ENCODE measurements around the gene NECTIN3. TPM values are rescaled to one million over a fixed set of nuclear protein-coding genes. Genes with fewer than 3 reads are reported as not detected.

The NECTIN3 gene
- total RNA-seq, 1 experiment from 2014 or later = 110 TPM

GRCh38 chr3:111193472-111193871 lies 121.9 kb downstream of the NECTIN3 start:
- Mint-ChIP-seq H3K4me1 (ENCODE audit: low read depth, unreplicated experiment) (peaks cover 14% of the 10 kb centered on the region), H3K36me3 (ENCODE audit: insufficient read depth, unreplicated experiment) (peaks cover 10% of the 10 kb centered on the region), H3K27ac (ENCODE audit: unreplicated experiment) (no peak overlapping the region), H3K9me3 (ENCODE audit: low read depth, unreplicated experiment) (no peaks in the 10 kb centered on the region), H3K27me3 (ENCODE audit: unreplicated experiment) (no peaks in the 10 kb centered on the region), H3K4me3 (ENCODE audit: low read depth, unreplicated experiment) (no peak overlapping the region)
- CTCF ChIA-PET = no interaction called here
- intact Hi-C loops (cut with micrococcal nuclease; ENCODE audit: unreplicated experiment) = no loop called here
- BruUV-seq (replicated peaks) = no TSS peak
- no peak for TF ChIP-seq CTCF (IDR thresholded peaks at IDR 0.05; ENCODE audit: unreplicated experiment)
- DNase-seq = no peak

- BruUV-seq (replicated peaks) = no TSS peak
- intact Hi-C loops (cut with micrococcal nuclease; ENCODE audit: unreplicated experiment) = no loop called here
- DNase-seq = no peak
- no peak overlapping the region for H3K27ac Mint-ChIP-seq (ENCODE audit: unreplicated experiment)
- no peaks in the 10 kb centered on the region for H3K27me3 Mint-ChIP-seq (ENCODE audit: unreplicated experiment)
- no peak overlapping the region for H3K4me3 Mint-ChIP-seq (ENCODE audit: low read depth, unreplicated experiment)
- H3K9me3 Mint-ChIP-seq (ENCODE audit: low read depth, unreplicated experiment) = no peaks in the 10 kb centered on the region
- CTCF ChIA-PET = no interaction called here
- H3K4me1 Mint-ChIP-seq (ENCODE audit: low read depth, unreplicated experiment) = peaks cover 14% of the 10 kb centered on the region
- H3K36me3 Mint-ChIP-seq (ENCODE audit: insufficient read depth, unreplicated experiment) = peaks cover 10% of the 10 kb centered on the region
- no peak for TF ChIP-seq CTCF (IDR thresholded peaks at IDR 0.05; ENCODE audit: unreplicated experiment)
Measured at GRCh38 chr3:111194048-111194447, 122.4 kb downstream of the NECTIN3 start.

- no peaks in the 10 kb centered on the region for H3K9me3 Mint-ChIP-seq (ENCODE audit: low read depth, unreplicated experiment)
- CTCF ChIA-PET = no interaction called here
- H3K4me3 Mint-ChIP-seq (ENCODE audit: low read depth, unreplicated experiment) = no peak overlapping the region
- H3K27ac Mint-ChIP-seq (ENCODE audit: unreplicated experiment) = no peak overlapping the region
- TF ChIP-seq CTCF (IDR thresholded peaks at IDR 0.05; ENCODE audit: unreplicated experiment) = no peak
- intact Hi-C loops (cut with micrococcal nuclease; ENCODE audit: unreplicated experiment) = loop anchor here (5.0 kb wide), 1 partner anchor 140 kb away; no protein-coding TSS in a partner anchor
- no peak for DNase-seq
- peaks cover 14% of the 10 kb centered on the region for H3K4me1 Mint-ChIP-seq (ENCODE audit: low read depth, unreplicated experiment)
- H3K36me3 Mint-ChIP-seq (ENCODE audit: insufficient read depth, unreplicated experiment) = peaks cover 15% of the 10 kb centered on the region
- H3K27me3 Mint-ChIP-seq (ENCODE audit: unreplicated experiment) = no peaks in the 10 kb centered on the region
- BruUV-seq (replicated peaks) = no TSS peak
Measured at GRCh38 chr3:111197485-111197884, 125.9 kb downstream of the NECTIN3 start.

- Mint-ChIP-seq H3K27ac (ENCODE audit: unreplicated experiment) (no peak overlapping the region), H3K4me3 (ENCODE audit: low read depth, unreplicated experiment) (no peak overlapping the region), H3K9me3 (ENCODE audit: low read depth, unreplicated experiment) (no peaks in the 10 kb centered on the region), H3K4me1 (ENCODE audit: low read depth, unreplicated experiment) (peaks cover 14% of the 10 kb centered on the region), H3K27me3 (ENCODE audit: unreplicated experiment) (no peaks in the 10 kb centered on the region), H3K36me3 (ENCODE audit: insufficient read depth, unreplicated experiment) (peaks cover 15% of the 10 kb centered on the region)
- intact Hi-C loops (cut with micrococcal nuclease; ENCODE audit: unreplicated experiment) = no loop called here
- CTCF ChIA-PET = no interaction called here
- no peak for TF ChIP-seq CTCF (IDR thresholded peaks at IDR 0.05; ENCODE audit: unreplicated experiment)
- no TSS peak for BruUV-seq (replicated peaks)
- no peak for DNase-seq
Measured at GRCh38 chr3:111200027-111200426, 128.4 kb downstream of the NECTIN3 start.
